Neural progenitor cell (in vitro differentiated cells): ENCODE measurements around the gene DYNLRB1.

Source experiments
- EZH2 ChIP-seq: fragments of 200-600 bp; sonication (generic); IDR thresholded peaks from 2 replicates; pipeline ENCODE4 v1.6.1; 2017; ENCODE audit warnings: antibody characterized with exemption, mild to moderate bottlenecking, moderate library complexity
- EZH2phosphoT487 ChIP-seq: fragments of 200-600 bp; sonication (generic); IDR thresholded peaks from 2 replicates; pipeline ENCODE4 v1.6.1; 2017; ENCODE audit warnings: antibody characterized with exemption
- TF ChIP-seq, protein P1 (sequence below): fragments of 200-600 bp; sonication (generic); IDR thresholded peaks from 2 replicates; pipeline ENCODE4 v1.5.1; 2017; ENCODE audit warnings: antibody characterized with exemption, mild to moderate bottlenecking

DNA sequence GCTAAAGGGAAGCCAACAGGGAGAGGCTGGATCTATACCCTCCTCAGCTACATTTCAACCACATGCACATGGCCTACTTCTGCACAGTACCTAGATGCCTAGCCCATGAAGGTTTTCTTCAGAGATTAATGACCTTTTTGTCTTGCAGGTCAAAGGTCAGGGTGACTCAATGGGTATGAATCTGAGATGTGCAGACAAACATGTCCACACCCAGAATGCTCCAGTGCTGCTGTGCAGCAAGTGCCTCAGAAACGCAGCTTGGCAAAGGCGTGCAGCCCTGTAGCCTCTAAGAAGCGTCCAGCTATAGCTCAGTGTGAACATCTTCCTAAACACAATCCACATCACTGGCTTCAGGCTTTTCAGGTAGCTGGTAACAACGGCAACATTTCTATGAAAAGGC, 66.7 kb downstream of the DYNLRB1 start:
- TF ChIP-seq EZH2phosphoT487 (no peak), EZH2 (no peak)
- TF ChIP-seq, protein P1, sequence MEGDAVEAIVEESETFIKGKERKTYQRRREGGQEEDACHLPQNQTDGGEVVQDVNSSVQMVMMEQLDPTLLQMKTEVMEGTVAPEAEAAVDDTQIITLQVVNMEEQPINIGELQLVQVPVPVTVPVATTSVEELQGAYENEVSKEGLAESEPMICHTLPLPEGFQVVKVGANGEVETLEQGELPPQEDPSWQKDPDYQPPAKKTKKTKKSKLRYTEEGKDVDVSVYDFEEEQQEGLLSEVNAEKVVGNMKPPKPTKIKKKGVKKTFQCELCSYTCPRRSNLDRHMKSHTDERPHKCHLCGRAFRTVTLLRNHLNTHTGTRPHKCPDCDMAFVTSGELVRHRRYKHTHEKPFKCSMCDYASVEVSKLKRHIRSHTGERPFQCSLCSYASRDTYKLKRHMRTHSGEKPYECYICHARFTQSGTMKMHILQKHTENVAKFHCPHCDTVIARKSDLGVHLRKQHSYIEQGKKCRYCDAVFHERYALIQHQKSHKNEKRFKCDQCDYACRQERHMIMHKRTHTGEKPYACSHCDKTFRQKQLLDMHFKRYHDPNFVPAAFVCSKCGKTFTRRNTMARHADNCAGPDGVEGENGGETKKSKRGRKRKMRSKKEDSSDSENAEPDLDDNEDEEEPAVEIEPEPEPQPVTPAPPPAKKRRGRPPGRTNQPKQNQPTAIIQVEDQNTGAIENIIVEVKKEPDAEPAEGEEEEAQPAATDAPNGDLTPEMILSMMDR = no peak
